Thyroid gland (tissue), 4 donors: ENCODE results near the gene DTX1. TPM values are rescaled to one million over a fixed set of nuclear protein-coding genes. Genes with fewer than 3 reads are reported as not detected.

Experiments
- DNase-seq, 2 donors: peaks; one replicate each; pipeline ENCODE4 v3.0.0-alpha.2; 2019
- H3K27ac ChIP-seq, 3 donors: fragments of 200-600 bp; sonication (generic); 1 replicate in 2 of 3; 2 replicates in 1 of 3; pipeline ENCODE4 v1.5.1; 2016 to 2019; ENCODE audit warnings: mild to moderate bottlenecking in 1 of 3, moderate library complexity in 1 of 3
- H3K27me3 ChIP-seq: fragments of 200-600 bp; sonication (generic); one replicate; pipeline ENCODE4 v1.5.1; 2019
- H3K36me3 ChIP-seq, 2 donors: fragments of 200-600 bp; sonication (generic); one replicate each; pipeline ENCODE4 v1.5.1; 2016 to 2019
- H3K4me1 ChIP-seq, 2 donors: fragments of 200-600 bp; sonication (generic); one replicate each; pipeline ENCODE4 v1.5.1; 2017 to 2019
- H3K4me3 ChIP-seq, 3 donors: fragments of 200-600 bp; sonication (generic); replicated peaks in 1 of 3; 1 replicate in 2 of 3; 2 replicates in 1 of 3; pipeline ENCODE4 v1.5.1; 2016; ENCODE audit warnings: mild to moderate bottlenecking in 1 of 3
- H3K9me3 ChIP-seq: fragments of 200-600 bp; sonication (generic); one replicate; pipeline ENCODE4 v1.5.1; 2017
- CTCF ChIP-seq, 6 experiments: fragments of 200-600 bp in 3 of 6; fragments of 450-650 bp in 3 of 6; sonication (generic) in 3 of 6; IDR thresholded peaks; one replicate each; pipeline ENCODE4 v1.5.1; 2016 to 2019; ENCODE audit warnings: antibody characterized with exemption in 6 of 6, mild to moderate bottlenecking in 2 of 6, inconsistent platforms in 1 of 6, moderate library complexity in 1 of 6
- POLR2A ChIP-seq, 2 donors: fragments of 450-650 bp; IDR thresholded peaks; one replicate each; pipeline ENCODE4 v1.6.1; 2017; ENCODE audit warnings: antibody characterized with exemption in 2 of 2, mild to moderate bottlenecking in 2 of 2, moderate library complexity in 1 of 2
- WGBS, 2 donors: methylation state at CpG; one replicate each; pipeline ENCODE4 v1.1.5; 2017; 5-methylcytosine and 5-hydroxymethylcytosine counted together
- intact Hi-C: fragments of 100-400 bp; cut with DNase I; formaldehyde crosslinking; loops from one replicate; pipeline ENCODE4 v1.15.1; 2023
- total RNA-seq, 4 donors: library from RNA; depleted of rRNA; stranded (reverse); fragments of >200 nt; gene quantifications; one replicate each; pipeline ENCODE4 v1.2.3, GENCODE V29; 2016

The DTX1 gene
- total RNA-seq, 4 donors from 2014 or later = 11.5 to 37.1 (median 20.6) TPM

- H3K4me1 ChIP-seq = peaks cover 48 to 61% of the 10 kb centered on the region in 2 donors
- peak; percentile 68 to 79 for DNase-seq
- no peaks in the 10 kb centered on the region for H3K9me3 ChIP-seq
- H3K4me3 ChIP-seq = peak overlapping the region in 1 of 3 donors; percentile 46
- H3K27me3 ChIP-seq = no peaks in the 10 kb centered on the region
- intact Hi-C loops = no loop called here
- TF ChIP-seq POLR2A (IDR thresholded peaks at IDR 0.05) (no peak), CTCF (IDR thresholded peaks at IDR 0.05) (no peak)
- 37 to 39% methylated on average over 21 of the region's 21 CpGs for WGBS, 2 donors
- no peaks in the 10 kb centered on the region for H3K36me3 ChIP-seq
- H3K27ac ChIP-seq = peak overlapping the region; percentile 60 to 83 (median 80)
Observed at GRCh38 chr12:113136128-113136989, 79.8 kb downstream of the DTX1 start.

- intact Hi-C loops = no loop called here
- Histone ChIP-seq H3K4me3 (no peak overlapping the region), H3K27me3 (no peaks in the 10 kb centered on the region), H3K27ac (peak overlapping the region; percentile 60 to 83 (median 80)), H3K4me1 (peaks cover 54 to 64% of the 10 kb centered on the region in 2 donors), H3K36me3 (no peaks in the 10 kb centered on the region), H3K9me3 (no peaks in the 10 kb centered on the region)
- 72 to 87% methylated on average over 6 of the region's 6 CpGs for WGBS, 2 donors
- TF ChIP-seq CTCF (IDR thresholded peaks at IDR 0.05) (no peak), POLR2A (IDR thresholded peaks at IDR 0.05) (no peak)
- DNase-seq = peak in 1 of 2 donors; percentile 51
Observed at GRCh38 chr12:113136990-113137511, 80.5 kb downstream of the DTX1 start.

- Histone ChIP-seq H3K4me3 (no peak overlapping the region), H3K27ac (peak overlapping the region; percentile 60 to 83 (median 80)), H3K36me3 (no peaks in the 10 kb centered on the region), H3K4me1 (peaks cover 64 to 66% of the 10 kb centered on the region in 2 donors), H3K9me3 (no peaks in the 10 kb centered on the region), H3K27me3 (no peaks in the 10 kb centered on the region)
- intact Hi-C loops = no loop called here
- WGBS, 2 donors = 81 to 91% methylated on average over 12 of the region's 12 CpGs
- no peak for TF ChIP-seq POLR2A (IDR thresholded peaks at IDR 0.05)
- TF ChIP-seq CTCF (IDR thresholded peaks at IDR 0.05) = peak in 1 of 6 experiments; percentile 14
- peak in 1 of 2 donors; percentile 68 for DNase-seq
Observed at GRCh38 chr12:113137861-113138783, 81.6 kb downstream of the DTX1 start.

GRCh38 chr12:113138826-113139225 lies 82.3 kb downstream of the DTX1 start:
- H3K4me1 ChIP-seq = peaks cover 59% of the 10 kb centered on the region in 2 donors
- TF ChIP-seq CTCF (IDR thresholded peaks at IDR 0.05) (no peak), POLR2A (IDR thresholded peaks at IDR 0.05) (no peak)
- intact Hi-C loops = no loop called here
- H3K4me3 ChIP-seq = no peak overlapping the region
- H3K9me3 ChIP-seq = no peaks in the 10 kb centered on the region
- peak overlapping the region; percentile 60 to 83 (median 80) for H3K27ac ChIP-seq
- 33 to 50% methylated on average over 1 to 3 of the region's 3 CpGs for WGBS, 2 donors
- no peaks in the 10 kb centered on the region for H3K27me3 ChIP-seq
- H3K36me3 ChIP-seq = no peaks in the 10 kb centered on the region
- peak; percentile 93 to 94 for DNase-seq
